ENCODE results near the gene FADD.

DNA sequence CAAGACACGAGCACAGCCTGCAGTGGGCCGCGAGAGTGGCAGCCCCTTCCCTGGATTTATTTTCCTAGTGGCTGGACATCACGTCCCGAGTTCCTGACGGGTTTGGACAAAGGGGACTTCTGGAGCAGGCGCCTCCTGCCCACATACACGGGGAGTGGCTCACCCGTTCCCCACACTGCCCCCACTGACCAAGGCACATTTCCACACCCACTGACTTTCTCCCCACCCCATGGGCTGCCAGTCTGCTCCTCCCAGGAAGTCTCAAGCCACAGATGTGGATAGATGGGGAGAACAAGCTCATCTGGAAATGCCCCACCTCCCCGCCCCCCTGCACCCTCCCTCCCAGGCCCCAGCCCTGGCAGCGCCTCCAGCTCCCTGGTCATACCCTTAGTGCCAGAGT lies 34.0 kb upstream of the FADD start:
- TF ChIP-seq, protein P1, sequence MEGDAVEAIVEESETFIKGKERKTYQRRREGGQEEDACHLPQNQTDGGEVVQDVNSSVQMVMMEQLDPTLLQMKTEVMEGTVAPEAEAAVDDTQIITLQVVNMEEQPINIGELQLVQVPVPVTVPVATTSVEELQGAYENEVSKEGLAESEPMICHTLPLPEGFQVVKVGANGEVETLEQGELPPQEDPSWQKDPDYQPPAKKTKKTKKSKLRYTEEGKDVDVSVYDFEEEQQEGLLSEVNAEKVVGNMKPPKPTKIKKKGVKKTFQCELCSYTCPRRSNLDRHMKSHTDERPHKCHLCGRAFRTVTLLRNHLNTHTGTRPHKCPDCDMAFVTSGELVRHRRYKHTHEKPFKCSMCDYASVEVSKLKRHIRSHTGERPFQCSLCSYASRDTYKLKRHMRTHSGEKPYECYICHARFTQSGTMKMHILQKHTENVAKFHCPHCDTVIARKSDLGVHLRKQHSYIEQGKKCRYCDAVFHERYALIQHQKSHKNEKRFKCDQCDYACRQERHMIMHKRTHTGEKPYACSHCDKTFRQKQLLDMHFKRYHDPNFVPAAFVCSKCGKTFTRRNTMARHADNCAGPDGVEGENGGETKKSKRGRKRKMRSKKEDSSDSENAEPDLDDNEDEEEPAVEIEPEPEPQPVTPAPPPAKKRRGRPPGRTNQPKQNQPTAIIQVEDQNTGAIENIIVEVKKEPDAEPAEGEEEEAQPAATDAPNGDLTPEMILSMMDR (IDR thresholded peaks at IDR 0.05) = no peak
- TF ChIP-seq EZH2 (IDR thresholded peaks at IDR 0.05) = no peak
- TF ChIP-seq EZH2phosphoT487 (IDR thresholded peaks at IDR 0.05) = no peak
